Peyer's patch (tissue), 4 donors: Measurements from ENCODE around the gene PCSK2. TPM values are rescaled to one million over a fixed set of nuclear protein-coding genes. Genes with fewer than 3 reads are reported as not detected.

Source experiments
- DNase-seq, 3 donors: peaks; one replicate each; pipeline ENCODE4 v3.0.0-alpha.2; 2017 to 2019
- H3K27ac ChIP-seq, 4 donors: fragments of 200-600 bp; sonication (generic); one replicate each; pipeline ENCODE4 v1.5.1; 2016 to 2019
- H3K27me3 ChIP-seq, 2 donors: fragments of 200-600 bp; sonication (generic); one replicate each; pipeline ENCODE4 v1.5.1; 2019
- H3K36me3 ChIP-seq, 3 donors: fragments of 200-600 bp; sonication (generic); one replicate each; pipeline ENCODE4 v1.5.1; 2016 to 2019
- H3K4me1 ChIP-seq, 4 donors: fragments of 200-600 bp; sonication (generic); one replicate each; pipeline ENCODE4 v1.5.1; 2016 to 2019
- H3K4me3 ChIP-seq, 4 donors: fragments of 200-600 bp; sonication (generic); 1 replicate in 3 of 4; 2 replicates in 1 of 4; pipeline ENCODE4 v1.5.1; 2016 to 2019; ENCODE audit warnings: mild to moderate bottlenecking in 1 of 4
- H3K9me3 ChIP-seq, 4 donors: fragments of 200-600 bp; sonication (generic); one replicate each; pipeline ENCODE4 v1.5.1; 2016 to 2019; ENCODE audit warnings: mild to moderate bottlenecking in 1 of 4
- CTCF ChIP-seq, 6 experiments: fragments of 450-650 bp in 4 of 6; fragments of 200-600 bp in 2 of 6; sonication (generic) in 1 of 6; IDR thresholded peaks; one replicate each; pipeline ENCODE4 v1.5.1; 2017 to 2019; ENCODE audit warnings: antibody characterized with exemption in 6 of 6, mild to moderate bottlenecking in 3 of 6, moderate library complexity in 1 of 6
- POLR2A ChIP-seq, 2 donors: fragments of 450-650 bp; IDR thresholded peaks; one replicate each; pipeline ENCODE4 v1.5.1; 2017; ENCODE audit warnings: antibody characterized with exemption in 2 of 2, mild to moderate bottlenecking in 2 of 2, moderate library complexity in 2 of 2
- total RNA-seq, 4 donors: library from RNA; depleted of rRNA; stranded (reverse); fragments of >200 nt; gene quantifications; one replicate each; pipeline ENCODE4 v1.1.0, GENCODE V29; 2016

The PCSK2 gene
- total RNA-seq, 4 donors from 2014 or later: 0.18 to 0.80 (median 0.57) TPM; not detected in 1

- Histone ChIP-seq H3K27me3 (peaks cover 0 to 4% of the 10 kb centered on the region in 2 donors), H3K4me3 (no peak overlapping the region), H3K36me3 (no peaks in the 10 kb centered on the region), H3K9me3 (no peaks in the 10 kb centered on the region), H3K27ac (no peak overlapping the region), H3K4me1 (no peaks in the 10 kb centered on the region)
- no peak for DNase-seq
- TF ChIP-seq POLR2A (IDR thresholded peaks at IDR 0.05): no peak
- no peak for TF ChIP-seq CTCF (IDR thresholded peaks at IDR 0.05)
These were observed 192.7 kb downstream of the PCSK2 start for GRCh38 chr20:17419479-17420041.

- Histone ChIP-seq H3K27ac (no peak overlapping the region), H3K36me3 (no peaks in the 10 kb centered on the region), H3K9me3 (no peaks in the 10 kb centered on the region), H3K27me3 (peaks cover 0 to 4% of the 10 kb centered on the region in 2 donors), H3K4me1 (no peaks in the 10 kb centered on the region), H3K4me3 (no peak overlapping the region)
- DNase-seq: no peak
- TF ChIP-seq POLR2A (IDR thresholded peaks at IDR 0.05) (no peak), CTCF (IDR thresholded peaks at IDR 0.05) (no peak)
These were observed 194.7 kb downstream of the PCSK2 start for GRCh38 chr20:17421493-17421892.

- no peak overlapping the region for H3K27ac ChIP-seq
- no peaks in the 10 kb centered on the region for H3K36me3 ChIP-seq
- H3K4me3 ChIP-seq: no peak overlapping the region
- no peak for TF ChIP-seq CTCF (IDR thresholded peaks at IDR 0.05)
- TF ChIP-seq POLR2A (IDR thresholded peaks at IDR 0.05): no peak
- peaks cover 0 to 4% of the 10 kb centered on the region in 2 donors for H3K27me3 ChIP-seq
- DNase-seq: no peak
- no peaks in the 10 kb centered on the region for H3K9me3 ChIP-seq
- no peaks in the 10 kb centered on the region for H3K4me1 ChIP-seq
These were observed 196.9 kb downstream of the PCSK2 start for GRCh38 chr20:17423782-17424181.

- Histone ChIP-seq H3K36me3 (no peaks in the 10 kb centered on the region), H3K27ac (no peak overlapping the region), H3K4me3 (no peak overlapping the region), H3K27me3 (no peaks in the 10 kb centered on the region), H3K9me3 (no peaks in the 10 kb centered on the region), H3K4me1 (no peaks in the 10 kb centered on the region)
- TF ChIP-seq POLR2A (IDR thresholded peaks at IDR 0.05) (no peak), CTCF (IDR thresholded peaks at IDR 0.05) (no peak)
- no peak for DNase-seq
These were observed 200.8 kb downstream of the PCSK2 start for GRCh38 chr20:17427638-17428037.

- Histone ChIP-seq H3K27ac (no peak overlapping the region), H3K4me1 (no peaks in the 10 kb centered on the region), H3K4me3 (no peak overlapping the region), H3K27me3 (no peaks in the 10 kb centered on the region), H3K9me3 (no peaks in the 10 kb centered on the region), H3K36me3 (no peaks in the 10 kb centered on the region)
- no peak for TF ChIP-seq CTCF (IDR thresholded peaks at IDR 0.05)
- no peak for TF ChIP-seq POLR2A (IDR thresholded peaks at IDR 0.05)
- DNase-seq: no peak
These were observed 203.5 kb downstream of the PCSK2 start for GRCh38 chr20:17430125-17430950.
